ENCODE results near the gene CSNK1D. TPM values are rescaled to one million over a fixed set of nuclear protein-coding genes. Genes with fewer than 3 reads are reported as not detected.

Gene CSNK1D
- total and polyA plus RNA-seq, 4 experiments from 2014 or later: 31.6 to 182 (median 129) TPM

DNA sequence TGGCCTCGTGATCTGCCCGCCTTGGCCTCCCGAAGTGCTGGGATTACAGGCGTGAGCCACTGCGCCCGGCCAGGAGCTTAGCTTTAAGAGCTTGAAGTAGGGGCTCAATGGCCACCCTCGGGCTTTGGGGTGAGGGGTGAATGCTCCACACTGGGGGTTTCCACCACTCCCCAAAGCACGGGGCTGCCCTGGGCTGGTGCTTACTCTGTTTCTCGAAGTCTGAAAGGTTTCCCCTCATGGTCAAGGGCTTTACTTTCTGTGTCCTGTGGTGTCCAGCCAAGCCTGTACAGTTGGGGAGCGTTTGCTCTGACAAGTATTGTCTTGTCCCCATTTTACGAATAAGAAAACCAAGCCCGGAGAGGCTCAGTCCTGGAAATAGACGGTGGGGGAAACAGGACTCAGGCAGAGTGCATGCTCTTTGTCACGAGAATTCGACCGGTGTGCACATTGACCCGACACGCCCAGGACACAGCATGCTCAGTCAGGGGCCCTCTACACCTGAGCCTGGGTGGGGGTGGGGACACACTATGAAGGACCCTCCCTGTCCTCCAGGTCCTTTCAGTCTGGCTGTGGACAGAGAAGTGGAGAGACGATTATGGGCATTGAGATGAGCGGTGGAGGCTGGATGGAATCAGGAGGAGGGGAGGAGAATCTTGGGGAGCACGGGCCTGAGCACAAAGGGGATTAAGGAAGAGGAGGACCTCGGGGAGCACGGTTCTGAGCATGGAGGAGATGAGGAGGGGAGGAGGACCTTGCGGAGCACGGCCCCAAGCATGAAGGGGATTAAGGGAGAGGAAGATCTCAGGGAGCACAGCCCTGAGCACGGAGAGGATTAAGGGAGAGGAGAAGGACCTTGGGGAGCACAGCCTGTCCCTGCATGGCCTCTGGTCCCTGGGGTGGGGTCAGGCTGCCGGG is 36.4 kb upstream of the CSNK1D start:
- intact Hi-C loops (cut with micrococcal nuclease): no loop called here
- Histone ChIP-seq H3K27me3 (ENCODE audit: insufficient read depth, low read length) (no peaks in the 10 kb centered on the region), H3K4me1 (ENCODE audit: insufficient read depth, low read length) (peaks cover 9% of the 10 kb centered on the region), H3K4me3 (ENCODE audit: low read length in 2 of 2) (no peak overlapping the region), H3K36me3 (ENCODE audit: insufficient read depth, low read length) (no peaks in the 10 kb centered on the region), H3K27ac (ENCODE audit: low read depth, low read length) (no peak overlapping the region), H3K9me3 (ENCODE audit: control insufficient read depth in 1 of 2, low read length in 2 of 2) (no peaks in the 10 kb centered on the region)
- POLR2A ChIA-PET (ENCODE audit: partially characterized antibody): no interaction called here
- Mint-ChIP-seq H3K36me3 (peaks cover 0 to 2% of the 10 kb centered on the region in 2 donors), H3K4me1 (peaks cover 5 to 29% (median 7%) of the 10 kb centered on the region in 4 donors), H3K27ac (no peak overlapping the region), H3K4me3 (no peak overlapping the region), H3K27me3 (no peaks in the 10 kb centered on the region), H3K9me3 (peaks cover 0 to 2% (median 0%) of the 10 kb centered on the region in 8 donors)
- DNase-seq: no peak
- CTCF ChIA-PET (ENCODE audit: partially characterized antibody): interaction anchor here (1.4 kb wide), 1 partner anchor 104 kb away, joined by 3 read pairs; no protein-coding TSS in a partner anchor

GRCh38 chr17:82305727-82306300 is 32.3 kb upstream of the CSNK1D start:
- ChIA-PET CTCF (ENCODE audit: partially characterized antibody) (interaction anchor here (8.4 kb wide), 1 partner anchor 16 kb away, joined by 70 read pairs; no protein-coding TSS in a partner anchor), POLR2A (ENCODE audit: partially characterized antibody) (interaction anchor here (0.8 to 1.3 kb wide), 3 partner anchors 10 to 14 kb away, joined by 3 to 4 read pairs (median 3); partner anchors contain the start of gene CD7)
- H3K9me3 Mint-ChIP-seq: peaks cover 0 to 2% (median 0%) of the 10 kb centered on the region in 8 donors
- H3K27me3 Mint-ChIP-seq: no peaks in the 10 kb centered on the region
- Histone ChIP-seq H3K27ac (ENCODE audit: low read depth, low read length) (no peak overlapping the region), H3K9me3 (ENCODE audit: control insufficient read depth in 1 of 2, low read length in 2 of 2) (no peaks in the 10 kb centered on the region), H3K27me3 (ENCODE audit: insufficient read depth, low read length) (no peaks in the 10 kb centered on the region), H3K4me3 (ENCODE audit: low read length in 2 of 2) (no peak overlapping the region), H3K36me3 (ENCODE audit: insufficient read depth, low read length) (no peaks in the 10 kb centered on the region), H3K4me1 (ENCODE audit: insufficient read depth, low read length) (peaks cover 50% of the 10 kb centered on the region)
- H3K4me1 Mint-ChIP-seq: peaks cover 13 to 56% (median 35%) of the 10 kb centered on the region in 4 donors
- H3K4me3 Mint-ChIP-seq: no peak overlapping the region
- no peaks in the 10 kb centered on the region for H3K36me3 Mint-ChIP-seq
- DNase-seq: no peak
- intact Hi-C loops (cut with micrococcal nuclease): no loop called here
- H3K27ac Mint-ChIP-seq: peak overlapping the region in 3 of 7 donors; percentile 42 to 53 (median 46)

- Histone ChIP-seq H3K27ac (ENCODE audit: low read depth, low read length) (no peak overlapping the region), H3K4me1 (ENCODE audit: insufficient read depth, low read length) (peaks cover 58% of the 10 kb centered on the region), H3K27me3 (ENCODE audit: insufficient read depth, low read length) (no peaks in the 10 kb centered on the region), H3K4me3 (ENCODE audit: low read length in 2 of 2) (no peak overlapping the region), H3K9me3 (ENCODE audit: control insufficient read depth in 1 of 2, low read length in 2 of 2) (no peaks in the 10 kb centered on the region), H3K36me3 (ENCODE audit: insufficient read depth, low read length) (no peaks in the 10 kb centered on the region)
- intact Hi-C loops (cut with micrococcal nuclease): no loop called here
- no peak for DNase-seq
- peak overlapping the region in 2 of 8 donors; percentile 10 to 13 for H3K4me3 Mint-ChIP-seq
- H3K27ac Mint-ChIP-seq: peak overlapping the region in 3 of 7 donors; percentile 42 to 53 (median 46)
- no peaks in the 10 kb centered on the region for H3K27me3 Mint-ChIP-seq
- CTCF ChIA-PET (ENCODE audit: partially characterized antibody): interaction anchor here (1.0 to 8.4 kb wide), 2 partner anchors 16 to 69 kb away, joined by 3 to 70 read pairs; no protein-coding TSS in a partner anchor
- POLR2A ChIA-PET (ENCODE audit: partially characterized antibody): interaction anchor here (0.8 to 10.4 kb wide), 5 partner anchors 10 to 70 kb away, joined by 4 to 172 read pairs (median 27); partner anchors contain the start of genes CD7 and CSNK1D
- peaks cover 0 to 2% (median 0%) of the 10 kb centered on the region in 8 donors for H3K9me3 Mint-ChIP-seq
- peaks cover 15 to 64% (median 42%) of the 10 kb centered on the region in 4 donors for H3K4me1 Mint-ChIP-seq
- H3K36me3 Mint-ChIP-seq: no peaks in the 10 kb centered on the region
Observed at GRCh38 chr17:82304826-82305726, 31.6 kb upstream of the CSNK1D start.

GRCh38 chr17:82303944-82304808 is 30.7 kb upstream of the CSNK1D start:
- intact Hi-C loops (cut with micrococcal nuclease): loop anchor here (1.0 kb wide), 1 partner anchor 12 kb away; no protein-coding TSS in a partner anchor
- Histone ChIP-seq H3K27me3 (ENCODE audit: insufficient read depth, low read length) (no peaks in the 10 kb centered on the region), H3K36me3 (ENCODE audit: insufficient read depth, low read length) (no peaks in the 10 kb centered on the region), H3K27ac (ENCODE audit: low read depth, low read length) (peak overlapping the region; percentile 64), H3K4me3 (ENCODE audit: low read length in 2 of 2) (peak overlapping the region; percentile 42 to 54), H3K4me1 (ENCODE audit: insufficient read depth, low read length) (peaks cover 67% of the 10 kb centered on the region), H3K9me3 (ENCODE audit: control insufficient read depth in 1 of 2, low read length in 2 of 2) (no peaks in the 10 kb centered on the region)
- H3K4me3 Mint-ChIP-seq: peak overlapping the region in 7 of 8 donors; percentile 41 to 91 (median 86)
- H3K27me3 Mint-ChIP-seq: no peaks in the 10 kb centered on the region
- H3K36me3 Mint-ChIP-seq: no peaks in the 10 kb centered on the region
- H3K9me3 Mint-ChIP-seq: peaks cover 0 to 2% (median 0%) of the 10 kb centered on the region in 8 donors
- CTCF ChIA-PET (ENCODE audit: partially characterized antibody): interaction anchor here (1.0 to 8.4 kb wide), 6 partner anchors 13 to 98 kb away, joined by 3 to 72 read pairs (median 14); partner anchors contain the start of gene CD7
- DNase-seq: no peak
- H3K4me1 Mint-ChIP-seq: peaks cover 19 to 73% (median 50%) of the 10 kb centered on the region in 4 donors
- POLR2A ChIA-PET (ENCODE audit: partially characterized antibody): interaction anchor here (0.8 to 10.4 kb wide), 10 partner anchors 11 to 197 kb away, joined by 3 to 172 read pairs (median 16); partner anchors contain the start of genes CD7 and CSNK1D
- H3K27ac Mint-ChIP-seq: peak overlapping the region in 6 of 7 donors; percentile 17 to 100 (median 80)

GRCh38 chr17:82302991-82303943 is 29.8 kb upstream of the CSNK1D start:
- Histone ChIP-seq H3K27me3 (ENCODE audit: insufficient read depth, low read length) (no peaks in the 10 kb centered on the region), H3K36me3 (ENCODE audit: insufficient read depth, low read length) (no peaks in the 10 kb centered on the region), H3K9me3 (ENCODE audit: control insufficient read depth in 1 of 2, low read length in 2 of 2) (no peaks in the 10 kb centered on the region), H3K4me3 (ENCODE audit: low read length in 2 of 2) (peak overlapping the region; percentile 42 to 54), H3K4me1 (ENCODE audit: insufficient read depth, low read length) (peaks cover 76% of the 10 kb centered on the region), H3K27ac (ENCODE audit: low read depth, low read length) (peak overlapping the region; percentile 64)
- Mint-ChIP-seq H3K36me3 (no peaks in the 10 kb centered on the region), H3K9me3 (peaks cover 0 to 2% (median 0%) of the 10 kb centered on the region in 8 donors), H3K27ac (peak overlapping the region; percentile 84 to 100 (median 92)), H3K27me3 (no peaks in the 10 kb centered on the region), H3K4me1 (peaks cover 23 to 82% (median 56%) of the 10 kb centered on the region in 4 donors), H3K4me3 (peak overlapping the region; percentile 73 to 91 (median 84))
- ChIA-PET CTCF (ENCODE audit: partially characterized antibody) (interaction anchor here (1.3 to 8.4 kb wide), 6 partner anchors 14 to 97 kb away, joined by 3 to 72 read pairs (median 20); partner anchors contain the start of gene CD7), POLR2A (ENCODE audit: partially characterized antibody) (interaction anchor here (0.6 to 10.4 kb wide), 18 partner anchors 10 to 799 kb away, joined by 3 to 172 read pairs (median 6); partner anchors contain the start of genes CD7, CSNK1D, SECTM1 and SLC16A3)
- intact Hi-C loops (cut with micrococcal nuclease): loop anchor here (1.0 kb wide), 1 partner anchor 13 kb away; no protein-coding TSS in a partner anchor
- peak; percentile 48 to 72 (median 62) for DNase-seq
